ENCODE results near the gene MST1. TPM values are rescaled to one million over a fixed set of nuclear protein-coding genes. Genes with fewer than 3 reads are reported as not detected.

Gene MST1
- total RNA-seq, 1 experiment from 2014 or later, result 1.7 TPM

Other genes with a start within 250 kb of the MST1 start
- 111 and 114 TPM in 2 replicates for gene DAG1, start 219.2 kb downstream of the MST1 start, total RNA-seq (2014; rRNA removed)
- 0.80 and 0.92 TPM in 2 replicates for gene BSN, start 135.0 kb downstream of the MST1 start, total RNA-seq (2014; rRNA removed)
- gene APEH, start 15.1 kb downstream of the MST1 start, total RNA-seq (2014; rRNA removed), result 236 and 246 TPM in 2 replicates
- gene RNF123, start 83 bp upstream of the MST1 start, total RNA-seq (2014; rRNA removed), result 38.6 and 43.0 TPM in 2 replicates
- gene AMIGO3, start 30.2 kb upstream of the MST1 start, total RNA-seq (2014; rRNA removed), result 1.8 and 2.1 TPM in 2 replicates
- 69.5 and 83.9 TPM in 2 replicates for gene GMPPB, start 34.5 kb upstream of the MST1 start, total RNA-seq (2014; rRNA removed)
- gene IP6K1, start 97.1 kb upstream of the MST1 start, total RNA-seq (2014; rRNA removed), result 50.3 and 51.0 TPM in 2 replicates
- not detected in 2 replicates for gene CDHR4, start 110.4 kb upstream of the MST1 start, total RNA-seq (2014; rRNA removed)
- gene INKA1, start 113.8 kb upstream of the MST1 start, total RNA-seq (2014; rRNA removed), result 1.3 and 5.8 TPM in 2 replicates
- gene UBA7, start 124.5 kb upstream of the MST1 start, total RNA-seq (2014; rRNA removed), result 3.3 and 3.6 TPM in 2 replicates
- gene TRAIP, start 167.1 kb upstream of the MST1 start, total RNA-seq (2014; rRNA removed), result 21.6 and 27.8 TPM in 2 replicates
- 0.58 TPM in 1 of 2 replicates, not detected in the other for gene CAMKV, start 180.4 kb upstream of the MST1 start, total RNA-seq (2014; rRNA removed)
- gene MST1R, start 214.4 kb upstream of the MST1 start, total RNA-seq (2014; rRNA removed), result 39.0 and 70.6 TPM in 2 replicates
- gene MON1A, start 240.3 kb upstream of the MST1 start, total RNA-seq (2014; rRNA removed), result 20.8 and 24.9 TPM in 2 replicates